ENCODE results near the gene ROBO2.

DNA sequence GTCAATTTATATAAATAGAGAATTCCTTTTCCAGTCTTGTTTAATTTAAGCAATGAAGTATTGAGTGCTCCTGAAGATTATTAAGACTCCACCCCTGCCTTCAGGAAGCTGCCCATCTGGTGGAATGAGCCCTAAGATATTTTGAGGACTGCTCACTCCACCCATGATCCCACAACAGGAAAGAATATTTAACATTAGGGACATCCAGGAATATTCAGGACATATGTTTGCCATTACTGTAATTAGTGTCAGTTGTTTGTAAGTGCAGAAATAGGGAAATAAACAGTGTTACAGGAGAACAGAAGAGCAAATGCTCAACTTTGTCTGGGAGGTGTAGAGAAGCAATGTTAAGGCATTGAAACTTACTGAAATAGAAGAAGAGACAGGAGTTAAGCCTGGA, 375.0 kb downstream of the ROBO2 start:
- TF ChIP-seq, protein P1, sequence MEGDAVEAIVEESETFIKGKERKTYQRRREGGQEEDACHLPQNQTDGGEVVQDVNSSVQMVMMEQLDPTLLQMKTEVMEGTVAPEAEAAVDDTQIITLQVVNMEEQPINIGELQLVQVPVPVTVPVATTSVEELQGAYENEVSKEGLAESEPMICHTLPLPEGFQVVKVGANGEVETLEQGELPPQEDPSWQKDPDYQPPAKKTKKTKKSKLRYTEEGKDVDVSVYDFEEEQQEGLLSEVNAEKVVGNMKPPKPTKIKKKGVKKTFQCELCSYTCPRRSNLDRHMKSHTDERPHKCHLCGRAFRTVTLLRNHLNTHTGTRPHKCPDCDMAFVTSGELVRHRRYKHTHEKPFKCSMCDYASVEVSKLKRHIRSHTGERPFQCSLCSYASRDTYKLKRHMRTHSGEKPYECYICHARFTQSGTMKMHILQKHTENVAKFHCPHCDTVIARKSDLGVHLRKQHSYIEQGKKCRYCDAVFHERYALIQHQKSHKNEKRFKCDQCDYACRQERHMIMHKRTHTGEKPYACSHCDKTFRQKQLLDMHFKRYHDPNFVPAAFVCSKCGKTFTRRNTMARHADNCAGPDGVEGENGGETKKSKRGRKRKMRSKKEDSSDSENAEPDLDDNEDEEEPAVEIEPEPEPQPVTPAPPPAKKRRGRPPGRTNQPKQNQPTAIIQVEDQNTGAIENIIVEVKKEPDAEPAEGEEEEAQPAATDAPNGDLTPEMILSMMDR (IDR thresholded peaks at IDR 0.05; ENCODE audit: poor library complexity, severe bottlenecking) = no peak
- TF ChIP-seq EZH2 (IDR thresholded peaks at IDR 0.05; ENCODE audit: borderline replicate concordance, insufficient read depth, low read length, poor library complexity, severe bottlenecking) (no peak), MXI1 (conservative IDR thresholded peaks at IDR 0.05; ENCODE audit: poor library complexity, severe bottlenecking) (no peak), EP300 (conservative IDR thresholded peaks at IDR 0.05; ENCODE audit: poor library complexity, severe bottlenecking) (no peak), POLR2AphosphoS5 (IDR thresholded peaks at IDR 0.05) (no peak), SMC3 (conservative IDR thresholded peaks at IDR 0.05; ENCODE audit: poor library complexity) (no peak), RAD21 (conservative IDR thresholded peaks at IDR 0.05) (no peak)
- TF ChIP-seq, protein P2, sequence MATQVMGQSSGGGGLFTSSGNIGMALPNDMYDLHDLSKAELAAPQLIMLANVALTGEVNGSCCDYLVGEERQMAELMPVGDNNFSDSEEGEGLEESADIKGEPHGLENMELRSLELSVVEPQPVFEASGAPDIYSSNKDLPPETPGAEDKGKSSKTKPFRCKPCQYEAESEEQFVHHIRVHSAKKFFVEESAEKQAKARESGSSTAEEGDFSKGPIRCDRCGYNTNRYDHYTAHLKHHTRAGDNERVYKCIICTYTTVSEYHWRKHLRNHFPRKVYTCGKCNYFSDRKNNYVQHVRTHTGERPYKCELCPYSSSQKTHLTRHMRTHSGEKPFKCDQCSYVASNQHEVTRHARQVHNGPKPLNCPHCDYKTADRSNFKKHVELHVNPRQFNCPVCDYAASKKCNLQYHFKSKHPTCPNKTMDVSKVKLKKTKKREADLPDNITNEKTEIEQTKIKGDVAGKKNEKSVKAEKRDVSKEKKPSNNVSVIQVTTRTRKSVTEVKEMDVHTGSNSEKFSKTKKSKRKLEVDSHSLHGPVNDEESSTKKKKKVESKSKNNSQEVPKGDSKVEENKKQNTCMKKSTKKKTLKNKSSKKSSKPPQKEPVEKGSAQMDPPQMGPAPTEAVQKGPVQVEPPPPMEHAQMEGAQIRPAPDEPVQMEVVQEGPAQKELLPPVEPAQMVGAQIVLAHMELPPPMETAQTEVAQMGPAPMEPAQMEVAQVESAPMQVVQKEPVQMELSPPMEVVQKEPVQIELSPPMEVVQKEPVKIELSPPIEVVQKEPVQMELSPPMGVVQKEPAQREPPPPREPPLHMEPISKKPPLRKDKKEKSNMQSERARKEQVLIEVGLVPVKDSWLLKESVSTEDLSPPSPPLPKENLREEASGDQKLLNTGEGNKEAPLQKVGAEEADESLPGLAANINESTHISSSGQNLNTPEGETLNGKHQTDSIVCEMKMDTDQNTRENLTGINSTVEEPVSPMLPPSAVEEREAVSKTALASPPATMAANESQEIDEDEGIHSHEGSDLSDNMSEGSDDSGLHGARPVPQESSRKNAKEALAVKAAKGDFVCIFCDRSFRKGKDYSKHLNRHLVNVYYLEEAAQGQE (IDR thresholded peaks at IDR 0.05; ENCODE audit: borderline replicate concordance) = no peak
